H1 (cell line): ENCODE measurements around the gene SYNPO. TPM values are rescaled to one million over a fixed set of nuclear protein-coding genes. Genes with fewer than 3 reads are reported as not detected.

ENCODE experiments used
- ATF3 ChIP-seq: IDR thresholded peaks from 2 replicates; pipeline ENCODE4 v1.6.1; 2011; ENCODE audit warnings: low read depth, mild to moderate bottlenecking, low read length; ENCODE audit not compliant: insufficient read depth
- CHD7 ChIP-seq: fragments of 300-600 bp; sonication (generic); IDR thresholded peaks from 2 replicates; pipeline ENCODE4 v1.7.1; 2012; ENCODE audit warnings: low read length, moderate library complexity, mild to moderate bottlenecking, inconsistent platforms; ENCODE audit not compliant: insufficient replicate concordance
- CREB1 ChIP-seq: IDR thresholded peaks from 2 replicates; pipeline ENCODE4 v1.6.1; 2012; ENCODE audit warnings: inconsistent platforms
- polyA plus RNA-seq, 7 experiments: library from polyadenylated mRNA; depleted of rRNA in 3 of 7; stranded (reverse) in 5 of 7; unstranded in 2 of 7; fragments of >200 nt in 5 of 7; fragments of 200-250 nt in 2 of 7; gene quantifications; 1 replicate in 5 of 7; 2 replicates in 1 of 7; 4 replicates in 1 of 7; pipeline versions ENCODE4 v1.2.1 to v1.2.3, GENCODE V29; 2011 to 2013; ENCODE audit warnings: missing spikeins in 2 of 7, mixed read lengths in 2 of 7
- total RNA-seq: library from RNA; stranded (reverse); fragmentation: NEBNext Ultra II Directional; extraction: Animal tissue kit (Norgen Biotek cat#: 25700); gene quantifications from 2 replicates; pipeline ENCODE4 v1.2.1, GENCODE V29; 2021

SYNPO gene
- total and polyA plus RNA-seq, 2 of the 8 experiments (the other 6 are each of a cell fraction or from before 2014, with no cell fraction given): 2.3 TPM

- TF ChIP-seq CHD7 (no peak), ATF3 (no peak), CREB1 (no peak)
These were observed 19.2 kb upstream of the SYNPO start (continued) for GRCh38 chr5:150621301-150621700.
